ENCODE measurements around the gene PSAP. TPM values are rescaled to one million over a fixed set of nuclear protein-coding genes. Genes with fewer than 3 reads are reported as not detected.

PSAP gene
- total RNA-seq, 2 donors from 2014 or later, result 488 to 516 TPM

GRCh38 chr10:71860243-71861029, 9.4 kb upstream of the PSAP start:
- intact Hi-C loops (cut with DNase I), result no loop called here
- ATAC-seq, result peak; percentile 95
- peak overlapping the region; percentile 61 to 79 (median 78) for H3K27ac ChIP-seq
- WGBS, 2 donors, result 46% methylated on average over 8 to 11 of the region's 11 CpGs
- H3K4me3 ChIP-seq, result no peak overlapping the region
- H3K36me3 ChIP-seq (replicated peaks in 1 of 2; ENCODE audit: insufficient read depth in 1 of 2, low read depth in 2 of 2), result no peaks in the 10 kb centered on the region
- H3K9me3 ChIP-seq, result no peaks in the 10 kb centered on the region
- DNase-seq, result peak; percentile 77 to 94 (median 90)
- TF ChIP-seq, protein P1, sequence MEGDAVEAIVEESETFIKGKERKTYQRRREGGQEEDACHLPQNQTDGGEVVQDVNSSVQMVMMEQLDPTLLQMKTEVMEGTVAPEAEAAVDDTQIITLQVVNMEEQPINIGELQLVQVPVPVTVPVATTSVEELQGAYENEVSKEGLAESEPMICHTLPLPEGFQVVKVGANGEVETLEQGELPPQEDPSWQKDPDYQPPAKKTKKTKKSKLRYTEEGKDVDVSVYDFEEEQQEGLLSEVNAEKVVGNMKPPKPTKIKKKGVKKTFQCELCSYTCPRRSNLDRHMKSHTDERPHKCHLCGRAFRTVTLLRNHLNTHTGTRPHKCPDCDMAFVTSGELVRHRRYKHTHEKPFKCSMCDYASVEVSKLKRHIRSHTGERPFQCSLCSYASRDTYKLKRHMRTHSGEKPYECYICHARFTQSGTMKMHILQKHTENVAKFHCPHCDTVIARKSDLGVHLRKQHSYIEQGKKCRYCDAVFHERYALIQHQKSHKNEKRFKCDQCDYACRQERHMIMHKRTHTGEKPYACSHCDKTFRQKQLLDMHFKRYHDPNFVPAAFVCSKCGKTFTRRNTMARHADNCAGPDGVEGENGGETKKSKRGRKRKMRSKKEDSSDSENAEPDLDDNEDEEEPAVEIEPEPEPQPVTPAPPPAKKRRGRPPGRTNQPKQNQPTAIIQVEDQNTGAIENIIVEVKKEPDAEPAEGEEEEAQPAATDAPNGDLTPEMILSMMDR (IDR thresholded peaks at IDR 0.05), result no peak
- TF ChIP-seq POLR2A (IDR thresholded peaks at IDR 0.05), result peak in 1 of 3 donors; percentile 21
- peaks cover 18% of the 10 kb centered on the region for H3K4me1 ChIP-seq
- H3K27me3 ChIP-seq, result no peaks in the 10 kb centered on the region

DNA sequence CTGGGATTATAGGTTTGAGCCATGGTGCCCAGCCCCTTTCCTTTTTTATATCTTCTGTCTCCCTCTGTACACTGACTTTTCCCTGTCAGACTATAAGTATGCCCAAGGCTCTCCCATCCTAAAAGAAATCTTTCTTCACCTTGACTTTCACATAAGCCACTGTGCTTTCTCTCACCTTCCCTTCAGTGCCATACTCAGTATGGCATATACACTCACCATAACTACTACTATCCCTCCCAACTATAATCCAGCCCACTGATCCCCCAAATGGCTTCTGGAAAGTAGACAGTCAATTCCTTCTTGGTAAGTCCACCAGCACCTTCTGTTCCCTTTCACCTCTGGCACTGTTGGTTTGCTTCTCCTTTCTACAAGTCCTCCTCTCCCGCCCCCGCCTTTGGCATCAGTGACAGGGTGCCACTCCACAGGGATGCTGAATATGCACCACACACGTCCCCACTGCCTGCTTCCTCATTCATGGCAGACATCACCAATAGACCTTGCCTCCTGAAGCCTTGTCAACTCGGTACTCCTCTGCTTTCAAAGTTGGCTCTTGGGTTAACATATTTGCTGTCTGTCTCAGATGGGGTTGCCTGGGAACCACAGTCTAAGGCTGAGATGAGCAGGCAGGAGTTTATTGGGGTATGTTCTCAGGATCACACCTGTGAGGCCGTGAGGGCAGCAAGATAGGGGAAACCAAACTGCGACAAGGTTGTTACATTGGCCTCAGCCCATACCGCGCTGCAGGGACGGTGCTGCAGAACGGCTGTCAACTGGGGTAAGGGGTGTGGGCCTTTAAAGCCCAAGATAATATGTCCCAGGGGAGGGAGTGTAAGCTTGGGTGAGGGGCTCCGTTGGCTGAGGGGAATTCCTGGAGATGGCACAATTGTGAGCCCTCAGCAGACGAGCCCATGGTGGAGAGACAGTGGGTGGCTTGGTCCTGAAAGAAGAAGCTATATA, 7.2 kb upstream of the PSAP start:
- intact Hi-C loops (cut with DNase I), result no loop called here
- 76 to 82% methylated on average over 12 of the region's 12 CpGs for WGBS, 2 donors
- ATAC-seq, result no peak

DNA sequence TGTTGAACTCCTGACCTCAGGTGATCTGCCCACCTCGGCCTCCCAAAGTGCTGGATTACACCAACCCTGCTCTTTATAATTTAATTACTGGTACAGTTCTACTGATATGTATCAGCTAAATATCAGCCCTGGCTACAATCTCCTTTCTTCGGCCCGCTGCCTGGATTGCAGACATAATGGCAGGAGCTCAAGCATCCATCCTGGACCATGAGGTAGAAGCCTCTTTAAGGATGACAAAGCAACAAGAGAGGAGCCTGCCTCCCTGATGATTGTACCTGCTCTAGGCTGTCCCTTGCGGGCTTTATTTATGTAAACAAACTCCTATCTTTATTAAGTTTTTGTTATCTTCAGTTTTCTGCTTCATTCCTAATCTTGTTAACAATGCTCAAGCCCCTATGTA, 5.6 kb upstream of the PSAP start:
- H3K27ac ChIP-seq, result no peak overlapping the region
- WGBS, 2 donors, result 82 to 90% methylated on average over 4 of the region's 4 CpGs
- no peaks in the 10 kb centered on the region for H3K36me3 ChIP-seq (replicated peaks in 1 of 2; ENCODE audit: insufficient read depth in 1 of 2, low read depth in 2 of 2)
- H3K4me3 ChIP-seq, result no peak overlapping the region
- DNase-seq (no peak), ATAC-seq (no peak)
- H3K4me1 ChIP-seq, result peaks cover 19% of the 10 kb centered on the region
- no peak for TF ChIP-seq POLR2A (IDR thresholded peaks at IDR 0.05)
- TF ChIP-seq, protein P1 (IDR thresholded peaks at IDR 0.05), result no peak
- H3K9me3 ChIP-seq, result no peaks in the 10 kb centered on the region
- H3K27me3 ChIP-seq, result no peaks in the 10 kb centered on the region
- intact Hi-C loops (cut with DNase I), result no loop called here

More for the DNA sequence above, 7.2 kb upstream of the PSAP start:
- H3K27me3 ChIP-seq, result no peaks in the 10 kb centered on the region
- H3K4me3 ChIP-seq, result no peak overlapping the region
- H3K9me3 ChIP-seq, result no peaks in the 10 kb centered on the region
- TF ChIP-seq, protein P1 (IDR thresholded peaks at IDR 0.05), result no peak
- TF ChIP-seq POLR2A (IDR thresholded peaks at IDR 0.05), result no peak
- no peak overlapping the region for H3K27ac ChIP-seq
- DNase-seq, result peak in 1 of 4 donors; percentile 73
- no peaks in the 10 kb centered on the region for H3K36me3 ChIP-seq (replicated peaks in 1 of 2; ENCODE audit: insufficient read depth in 1 of 2, low read depth in 2 of 2)
- H3K4me1 ChIP-seq, result peaks cover 18% of the 10 kb centered on the region

- intact Hi-C loops (cut with DNase I), result no loop called here
- no peak for DNase-seq
- no peak for TF ChIP-seq POLR2A (IDR thresholded peaks at IDR 0.05)
- TF ChIP-seq, protein P1 (IDR thresholded peaks at IDR 0.05), result no peak
- H3K4me3 ChIP-seq, result no peak overlapping the region
- WGBS, 2 donors, result 34 to 61% methylated on average over 3 to 5 of the region's 5 CpGs
- H3K27me3 ChIP-seq, result no peaks in the 10 kb centered on the region
- H3K9me3 ChIP-seq, result no peaks in the 10 kb centered on the region
- no peak overlapping the region for H3K27ac ChIP-seq
- peaks cover 14% of the 10 kb centered on the region for H3K4me1 ChIP-seq
- ATAC-seq, result no peak
- no peaks in the 10 kb centered on the region for H3K36me3 ChIP-seq (replicated peaks in 1 of 2; ENCODE audit: insufficient read depth in 1 of 2, low read depth in 2 of 2)
Measured at GRCh38 chr10:71854031-71854430, 3.0 kb upstream of the PSAP start.

Data from body of pancreas (tissue), 4 donors.